Measurements from ENCODE around the gene NEURL1B.

DNA sequence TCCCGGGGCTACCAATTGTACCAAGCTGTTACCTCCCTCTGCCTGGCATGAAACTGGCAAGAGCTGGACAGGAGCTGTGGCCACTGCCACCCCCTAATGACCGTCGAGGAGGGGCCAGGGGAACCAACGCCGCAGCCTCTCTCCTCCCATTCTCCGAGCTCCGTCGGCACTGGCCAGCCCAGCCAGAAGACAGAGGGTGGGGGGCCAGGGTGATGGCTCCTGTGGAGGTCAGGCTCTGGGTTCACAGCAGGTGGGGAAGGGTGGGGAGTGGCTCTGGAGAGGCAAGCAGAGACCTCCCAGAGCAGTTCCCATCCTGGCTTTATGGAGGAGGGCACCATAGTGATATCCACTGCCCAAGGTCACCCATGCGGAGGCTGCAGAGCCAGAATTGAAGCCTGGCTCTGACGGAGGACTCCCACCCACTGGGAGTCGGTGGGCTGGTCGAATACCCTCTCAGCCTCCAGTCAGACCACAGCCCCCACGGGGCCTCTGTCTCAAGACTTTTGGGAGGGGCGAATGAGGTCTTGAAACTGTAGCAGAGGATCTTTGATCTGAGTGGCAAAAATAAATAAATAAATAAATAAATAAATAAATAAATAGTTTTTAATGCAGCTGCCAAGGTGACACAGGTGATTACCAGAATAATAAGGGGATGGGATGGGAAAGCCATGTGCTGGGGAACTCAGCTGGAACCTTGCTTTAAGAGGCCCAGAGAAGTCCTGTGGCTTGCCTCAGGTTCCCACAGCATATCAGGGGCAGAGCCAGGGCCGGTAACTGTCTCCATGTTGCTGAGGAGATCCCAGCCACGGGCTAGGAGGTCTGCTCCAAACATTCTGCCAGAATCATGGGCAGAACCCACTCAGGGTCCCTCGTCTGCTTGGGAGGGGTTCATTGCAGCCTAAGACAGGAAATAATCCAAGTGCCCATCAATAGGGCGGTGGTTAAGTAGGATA, 42.5 kb upstream of the NEURL1B start:
- TF ChIP-seq POLR2AphosphoS5 (IDR thresholded peaks at IDR 0.05) = no peak
- TF ChIP-seq, protein P1, sequence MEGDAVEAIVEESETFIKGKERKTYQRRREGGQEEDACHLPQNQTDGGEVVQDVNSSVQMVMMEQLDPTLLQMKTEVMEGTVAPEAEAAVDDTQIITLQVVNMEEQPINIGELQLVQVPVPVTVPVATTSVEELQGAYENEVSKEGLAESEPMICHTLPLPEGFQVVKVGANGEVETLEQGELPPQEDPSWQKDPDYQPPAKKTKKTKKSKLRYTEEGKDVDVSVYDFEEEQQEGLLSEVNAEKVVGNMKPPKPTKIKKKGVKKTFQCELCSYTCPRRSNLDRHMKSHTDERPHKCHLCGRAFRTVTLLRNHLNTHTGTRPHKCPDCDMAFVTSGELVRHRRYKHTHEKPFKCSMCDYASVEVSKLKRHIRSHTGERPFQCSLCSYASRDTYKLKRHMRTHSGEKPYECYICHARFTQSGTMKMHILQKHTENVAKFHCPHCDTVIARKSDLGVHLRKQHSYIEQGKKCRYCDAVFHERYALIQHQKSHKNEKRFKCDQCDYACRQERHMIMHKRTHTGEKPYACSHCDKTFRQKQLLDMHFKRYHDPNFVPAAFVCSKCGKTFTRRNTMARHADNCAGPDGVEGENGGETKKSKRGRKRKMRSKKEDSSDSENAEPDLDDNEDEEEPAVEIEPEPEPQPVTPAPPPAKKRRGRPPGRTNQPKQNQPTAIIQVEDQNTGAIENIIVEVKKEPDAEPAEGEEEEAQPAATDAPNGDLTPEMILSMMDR (IDR thresholded peaks at IDR 0.05 in 8 of 11, conservative IDR thresholded peaks at IDR 0.05 in 3 of 11) = no peak
- TF ChIP-seq POLR2A (IDR thresholded peaks at IDR 0.05) = no peak

Data from spleen (tissue), 7 donors.